Measurements from ENCODE around the gene RHBDD1.
A peak's percentile ranks its signal among the peaks of the same experiment; 100 is the strongest.

RHBDD1 gene

DNA sequence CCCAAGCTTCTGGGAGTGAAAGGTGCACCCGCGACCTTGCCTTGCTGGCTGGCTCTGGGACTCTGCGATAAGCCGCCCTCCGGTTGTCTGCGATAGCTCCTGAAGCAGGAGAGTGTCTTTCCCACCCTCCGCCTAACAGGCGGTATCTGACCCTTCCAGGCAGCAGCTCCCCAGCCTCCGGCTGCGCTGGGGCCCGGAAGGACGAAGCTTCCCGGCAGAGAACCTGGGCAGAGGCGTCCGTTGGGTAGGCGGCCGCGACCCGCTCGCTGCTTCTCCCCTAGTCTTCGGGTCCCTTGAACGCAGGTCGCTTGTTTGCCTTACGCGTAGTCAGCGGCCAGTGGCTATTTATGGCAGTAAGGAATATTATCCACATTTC is 446 bp upstream of the RHBDD1 start:
- Histone ChIP-seq H3K4me2 (ENCODE audit: low read length) (peak overlapping the region; percentile 22), H2BK120ac (ENCODE audit: low read depth, low read length) (no peak overlapping the region), H3K56ac (ENCODE audit: low read length) (peak overlapping the region; percentile 85), H4K5ac (ENCODE audit: low read length) (no peak overlapping the region), H3K4me1 (ENCODE audit: control insufficient read depth, low read depth, low read length) (no peaks in the 10 kb centered on the region), H3K79me2 (ENCODE audit: control insufficient read depth, insufficient read depth, low read length) (no peaks in the 10 kb centered on the region), H3K18ac (ENCODE audit: low read length) (peak overlapping the region; percentile 2), H3K79me1 (ENCODE audit: low read length) (no peaks in the 10 kb centered on the region), H3K27ac (ENCODE audit: low read depth, low read length) (peak overlapping the region; percentile 95), H2AK5ac (ENCODE audit: low read length) (no peak overlapping the region), H3K9ac (ENCODE audit: low read length) (peak overlapping the region; percentile 71), H2BK5ac (ENCODE audit: low read length) (no peak overlapping the region), H3K27me3 (ENCODE audit: insufficient read depth, low read length, poor library complexity) (no peaks in the 10 kb centered on the region), H3K23ac (ENCODE audit: low read length) (no peak overlapping the region), H3K36me3 (ENCODE audit: control insufficient read depth, insufficient read depth, low read length) (no peaks in the 10 kb centered on the region), H3K4ac (ENCODE audit: low read depth, low read length) (peak overlapping the region; percentile 73), H4K8ac (ENCODE audit: low read depth, low read length) (no peak overlapping the region), H3K4me3 (ENCODE audit: low read length) (peak overlapping the region; percentile 31), H2BK15ac (replicated peaks; ENCODE audit: low read depth) (no peak overlapping the region)
- WGBS (ENCODE audit: extremely low coverage, insufficient coverage, low lambda C conversion rate), result no CpG with 5 or more reads among the region's 26 CpGs
- peak; percentile 82 for DNase-seq

DNA sequence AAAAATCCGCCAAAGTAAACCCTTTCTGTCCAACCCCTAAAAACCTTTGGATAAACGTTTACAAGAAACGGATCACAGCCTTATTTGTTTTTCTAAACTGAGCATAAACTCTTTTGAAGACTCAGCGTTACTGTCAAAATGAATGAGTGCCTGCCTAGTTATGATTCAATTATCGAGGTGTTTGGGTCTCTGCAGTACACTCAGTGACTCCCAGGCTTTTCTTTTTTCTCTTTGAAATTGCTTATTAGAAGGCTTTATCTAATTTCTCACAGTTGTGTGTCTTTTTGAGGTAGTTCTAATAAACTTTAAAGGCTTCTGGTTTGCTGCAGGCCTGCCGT is 663 bp downstream of the RHBDD1 start:
- H3K27ac ChIP-seq (ENCODE audit: low read depth, low read length), result peak overlapping the region; percentile 95
- no peaks in the 10 kb centered on the region for H3K36me3 ChIP-seq (ENCODE audit: control insufficient read depth, insufficient read depth, low read length)
- H4K8ac ChIP-seq (ENCODE audit: low read depth, low read length), result no peak overlapping the region

DNA sequence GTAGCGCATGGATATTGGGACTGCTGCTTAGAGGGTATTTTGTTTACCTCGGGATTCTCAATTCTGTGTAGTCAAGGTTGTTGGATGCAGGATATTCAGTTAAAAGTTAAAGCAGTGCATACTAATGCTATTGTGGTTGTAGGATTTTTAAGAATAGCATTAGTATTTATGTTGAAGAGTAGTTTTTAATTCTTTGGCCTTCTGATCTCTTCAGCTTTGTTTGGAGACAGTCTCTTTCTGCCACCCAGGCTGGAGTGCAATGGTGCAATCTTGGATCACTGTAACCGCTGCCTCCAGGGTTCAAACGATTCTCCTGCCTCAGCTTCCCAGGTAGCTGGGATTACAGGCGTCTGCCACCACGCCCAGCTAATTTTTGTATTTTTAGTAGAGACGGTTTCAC is 1.5 kb downstream of the RHBDD1 start:
- no peaks in the 10 kb centered on the region for H3K79me1 ChIP-seq (ENCODE audit: low read length)
- no peaks in the 10 kb centered on the region for H3K27me3 ChIP-seq (ENCODE audit: insufficient read depth, low read length, poor library complexity)
- no peak overlapping the region for H4K8ac ChIP-seq (ENCODE audit: low read depth, low read length)
- H3K4me2 ChIP-seq (ENCODE audit: low read length), result no peak overlapping the region
- H2BK120ac ChIP-seq (ENCODE audit: low read depth, low read length), result no peak overlapping the region
- no peak overlapping the region for H3K27ac ChIP-seq (ENCODE audit: low read depth, low read length)
- H3K4ac ChIP-seq (ENCODE audit: low read depth, low read length), result no peak overlapping the region
- no CpG with 5 or more reads among the region's 7 CpGs for WGBS (ENCODE audit: extremely low coverage, insufficient coverage, low lambda C conversion rate)
- peak overlapping the region; percentile 19 for H3K56ac ChIP-seq (ENCODE audit: low read length)
- H3K4me1 ChIP-seq (ENCODE audit: control insufficient read depth, low read depth, low read length), result no peaks in the 10 kb centered on the region
- no peak overlapping the region for H3K9ac ChIP-seq (ENCODE audit: low read length)
- no peak overlapping the region for H2BK5ac ChIP-seq (ENCODE audit: low read length)
- H2AK5ac ChIP-seq (ENCODE audit: low read length), result no peak overlapping the region
- H3K36me3 ChIP-seq (ENCODE audit: control insufficient read depth, insufficient read depth, low read length), result no peaks in the 10 kb centered on the region
- no peak overlapping the region for H3K23ac ChIP-seq (ENCODE audit: low read length)
- no peak overlapping the region for H2BK15ac ChIP-seq (replicated peaks; ENCODE audit: low read depth)
- no peaks in the 10 kb centered on the region for H3K79me2 ChIP-seq (ENCODE audit: control insufficient read depth, insufficient read depth, low read length)
- H4K5ac ChIP-seq (ENCODE audit: low read length), result no peak overlapping the region
- H3K18ac ChIP-seq (ENCODE audit: low read length), result no peak overlapping the region
- no peak for DNase-seq
- no peak overlapping the region for H3K4me3 ChIP-seq (ENCODE audit: low read length)

More for the DNA sequence above, 663 bp downstream of the RHBDD1 start:
- peak overlapping the region; percentile 79 for H3K4me2 ChIP-seq (ENCODE audit: low read length)
- H3K56ac ChIP-seq (ENCODE audit: low read length), result peak overlapping the region; percentile 91
- no peak for DNase-seq
- no peak overlapping the region for H4K5ac ChIP-seq (ENCODE audit: low read length)
- no peak overlapping the region for H2AK5ac ChIP-seq (ENCODE audit: low read length)
- H3K27me3 ChIP-seq (ENCODE audit: insufficient read depth, low read length, poor library complexity), result no peaks in the 10 kb centered on the region
- H3K4ac ChIP-seq (ENCODE audit: low read depth, low read length), result no peak overlapping the region
- no peak overlapping the region for H3K18ac ChIP-seq (ENCODE audit: low read length)
- no peaks in the 10 kb centered on the region for H3K79me1 ChIP-seq (ENCODE audit: low read length)
- no peak overlapping the region for H2BK5ac ChIP-seq (ENCODE audit: low read length)
- H3K4me3 ChIP-seq (ENCODE audit: low read length), result peak overlapping the region; percentile 62
- no peak overlapping the region for H2BK120ac ChIP-seq (ENCODE audit: low read depth, low read length)
- peak overlapping the region; percentile 86 for H3K9ac ChIP-seq (ENCODE audit: low read length)
- no peak overlapping the region for H2BK15ac ChIP-seq (replicated peaks; ENCODE audit: low read depth)
- no peaks in the 10 kb centered on the region for H3K4me1 ChIP-seq (ENCODE audit: control insufficient read depth, low read depth, low read length)
- no peaks in the 10 kb centered on the region for H3K79me2 ChIP-seq (ENCODE audit: control insufficient read depth, insufficient read depth, low read length)
- no peak overlapping the region for H3K23ac ChIP-seq (ENCODE audit: low read length)
- no CpG with 5 or more reads among the region's 6 CpGs for WGBS (ENCODE audit: extremely low coverage, insufficient coverage, low lambda C conversion rate)

DNA sequence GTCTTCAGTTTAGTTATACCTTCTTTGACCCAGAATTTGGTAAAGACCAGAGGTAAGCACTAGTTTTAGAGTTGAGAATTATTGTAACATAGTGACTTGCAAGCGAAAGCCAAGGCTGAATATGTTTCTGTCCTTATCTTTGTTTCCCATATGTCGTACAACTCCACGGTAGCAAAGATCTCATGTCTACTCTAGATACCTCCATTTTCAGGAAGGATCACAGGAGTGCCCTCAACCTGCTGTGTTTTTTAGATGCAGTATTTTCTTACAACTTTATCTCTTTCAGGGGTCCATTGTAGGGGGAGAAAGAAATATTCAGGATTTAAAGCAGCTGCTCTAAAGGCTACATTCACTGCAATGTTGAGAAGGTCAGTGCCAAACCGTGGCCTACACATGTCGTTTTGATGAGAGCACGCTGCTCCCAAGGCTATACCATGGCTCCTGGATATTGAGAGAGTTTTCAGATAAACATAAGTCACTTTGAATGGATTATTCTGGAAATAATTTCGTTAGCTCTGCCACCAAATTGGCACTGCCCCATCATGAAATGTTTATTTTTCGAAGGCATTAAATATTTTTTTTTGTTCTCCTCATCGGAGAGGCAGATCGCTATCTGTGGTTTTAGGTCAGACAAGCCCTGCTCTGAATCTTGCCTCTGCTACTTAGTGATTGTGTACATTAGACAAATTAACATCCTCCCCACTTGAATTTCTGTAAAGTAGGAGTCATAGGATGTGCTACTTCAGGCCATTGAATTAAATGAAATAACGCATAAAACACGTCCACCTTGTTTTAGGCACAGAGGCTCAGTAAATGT is 2.1 kb downstream of the RHBDD1 start:
- no peaks in the 10 kb centered on the region for H3K36me3 ChIP-seq (ENCODE audit: control insufficient read depth, insufficient read depth, low read length)
- H3K4ac ChIP-seq (ENCODE audit: low read depth, low read length), result no peak overlapping the region
- H2BK120ac ChIP-seq (ENCODE audit: low read depth, low read length), result no peak overlapping the region
- no peak overlapping the region for H3K18ac ChIP-seq (ENCODE audit: low read length)
- no peak overlapping the region for H3K27ac ChIP-seq (ENCODE audit: low read depth, low read length)
- peak overlapping the region; percentile 84 for H3K23ac ChIP-seq (ENCODE audit: low read length)
- no peaks in the 10 kb centered on the region for H3K79me2 ChIP-seq (ENCODE audit: control insufficient read depth, insufficient read depth, low read length)
- H3K56ac ChIP-seq (ENCODE audit: low read length), result no peak overlapping the region
- no CpG with 5 or more reads among the region's 12 CpGs for WGBS (ENCODE audit: extremely low coverage, insufficient coverage, low lambda C conversion rate)
- no peaks in the 10 kb centered on the region for H3K27me3 ChIP-seq (ENCODE audit: insufficient read depth, low read length, poor library complexity)
- H3K4me2 ChIP-seq (ENCODE audit: low read length), result no peak overlapping the region
- H2AK5ac ChIP-seq (ENCODE audit: low read length), result no peak overlapping the region
- H3K4me3 ChIP-seq (ENCODE audit: low read length), result no peak overlapping the region
- H3K79me1 ChIP-seq (ENCODE audit: low read length), result no peaks in the 10 kb centered on the region
- no peak overlapping the region for H4K8ac ChIP-seq (ENCODE audit: low read depth, low read length)
- H2BK5ac ChIP-seq (ENCODE audit: low read length), result no peak overlapping the region
- no peak overlapping the region for H3K9ac ChIP-seq (ENCODE audit: low read length)
- H3K4me1 ChIP-seq (ENCODE audit: control insufficient read depth, low read depth, low read length), result no peaks in the 10 kb centered on the region
- H2BK15ac ChIP-seq (replicated peaks; ENCODE audit: low read depth), result no peak overlapping the region
- no peak overlapping the region for H4K5ac ChIP-seq (ENCODE audit: low read length)
- no peak for DNase-seq

GRCh38 chr2:226838722-226839121 is 2.9 kb downstream of the RHBDD1 start:
- DNase-seq, result no peak
- H3K4me3 ChIP-seq (ENCODE audit: low read length), result no peak overlapping the region
- H4K5ac ChIP-seq (ENCODE audit: low read length), result no peak overlapping the region
- H3K56ac ChIP-seq (ENCODE audit: low read length), result no peak overlapping the region
- no peak overlapping the region for H4K8ac ChIP-seq (ENCODE audit: low read depth, low read length)
- H3K4me1 ChIP-seq (ENCODE audit: control insufficient read depth, low read depth, low read length), result no peaks in the 10 kb centered on the region
- H2AK5ac ChIP-seq (ENCODE audit: low read length), result no peak overlapping the region
- no peak overlapping the region for H2BK5ac ChIP-seq (ENCODE audit: low read length)
- H3K79me1 ChIP-seq (ENCODE audit: low read length), result no peaks in the 10 kb centered on the region
- H3K36me3 ChIP-seq (ENCODE audit: control insufficient read depth, insufficient read depth, low read length), result no peaks in the 10 kb centered on the region
- no peaks in the 10 kb centered on the region for H3K27me3 ChIP-seq (ENCODE audit: insufficient read depth, low read length, poor library complexity)
- no peak overlapping the region for H3K18ac ChIP-seq (ENCODE audit: low read length)
- H3K4ac ChIP-seq (ENCODE audit: low read depth, low read length), result no peak overlapping the region
- H3K23ac ChIP-seq (ENCODE audit: low read length), result no peak overlapping the region
- H3K9ac ChIP-seq (ENCODE audit: low read length), result no peak overlapping the region
- H3K4me2 ChIP-seq (ENCODE audit: low read length), result no peak overlapping the region
- no peak overlapping the region for H2BK15ac ChIP-seq (replicated peaks; ENCODE audit: low read depth)
- no peak overlapping the region for H3K27ac ChIP-seq (ENCODE audit: low read depth, low read length)
- no peaks in the 10 kb centered on the region for H3K79me2 ChIP-seq (ENCODE audit: control insufficient read depth, insufficient read depth, low read length)
- no CpG with 5 or more reads among the region's 3 CpGs for WGBS (ENCODE audit: extremely low coverage, insufficient coverage, low lambda C conversion rate)
- H2BK120ac ChIP-seq (ENCODE audit: low read depth, low read length), result no peak overlapping the region

DNA sequence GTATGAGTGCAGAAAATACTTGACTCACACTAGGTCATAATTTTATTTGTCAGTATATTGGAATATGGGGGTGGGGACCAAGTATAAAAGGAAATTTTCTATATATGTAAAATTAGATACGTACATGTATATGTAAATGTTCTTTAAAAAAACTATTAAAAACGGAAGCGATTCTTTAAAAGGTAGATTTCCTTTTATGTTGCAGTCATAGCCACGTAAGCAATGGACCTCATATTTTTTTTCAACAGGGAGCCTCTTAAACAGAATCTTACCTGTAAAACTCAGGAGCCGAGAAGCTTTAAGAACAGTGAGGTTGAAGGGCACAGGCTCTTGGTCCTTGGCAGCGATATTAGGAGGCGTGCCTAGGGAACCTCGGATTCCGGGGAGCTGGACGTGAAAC is 3.3 kb downstream of the RHBDD1 start:
- no peak overlapping the region for H3K27ac ChIP-seq (ENCODE audit: low read depth, low read length)
- no peaks in the 10 kb centered on the region for H3K27me3 ChIP-seq (ENCODE audit: insufficient read depth, low read length, poor library complexity)
- no peak overlapping the region for H2AK5ac ChIP-seq (ENCODE audit: low read length)
- H3K4me3 ChIP-seq (ENCODE audit: low read length), result no peak overlapping the region
- no peak overlapping the region for H3K4me2 ChIP-seq (ENCODE audit: low read length)
- no peaks in the 10 kb centered on the region for H3K4me1 ChIP-seq (ENCODE audit: control insufficient read depth, low read depth, low read length)
- no peak overlapping the region for H3K23ac ChIP-seq (ENCODE audit: low read length)
- no CpG with 5 or more reads among the region's 10 CpGs for WGBS (ENCODE audit: extremely low coverage, insufficient coverage, low lambda C conversion rate)
- H3K4ac ChIP-seq (ENCODE audit: low read depth, low read length), result no peak overlapping the region
- no peaks in the 10 kb centered on the region for H3K36me3 ChIP-seq (ENCODE audit: control insufficient read depth, insufficient read depth, low read length)
- no peak overlapping the region for H2BK5ac ChIP-seq (ENCODE audit: low read length)
- H3K56ac ChIP-seq (ENCODE audit: low read length), result no peak overlapping the region
- no peaks in the 10 kb centered on the region for H3K79me2 ChIP-seq (ENCODE audit: control insufficient read depth, insufficient read depth, low read length)
- no peak for DNase-seq
- H3K9ac ChIP-seq (ENCODE audit: low read length), result no peak overlapping the region
- no peak overlapping the region for H4K5ac ChIP-seq (ENCODE audit: low read length)
- peak overlapping the region; percentile 39 for H4K8ac ChIP-seq (ENCODE audit: low read depth, low read length)
- H3K18ac ChIP-seq (ENCODE audit: low read length), result no peak overlapping the region
- H3K79me1 ChIP-seq (ENCODE audit: low read length), result no peaks in the 10 kb centered on the region
- H2BK15ac ChIP-seq (replicated peaks; ENCODE audit: low read depth), result no peak overlapping the region
- no peak overlapping the region for H2BK120ac ChIP-seq (ENCODE audit: low read depth, low read length)
